CD14-positive monocyte (primary cell): ENCODE data around the gene USP1. TPM values are rescaled to one million over a fixed set of nuclear protein-coding genes. Genes with fewer than 3 reads are reported as not detected.

Source experiments
- DNase-seq, 3 donors: peaks; one replicate each; pipeline ENCODE4 v3.0.0-alpha.2; 2011 to 2022
- H2AFZ ChIP-seq: 2 replicates; pipeline ENCODE4 v1.6.0; 2012; ENCODE audit warnings: mild to moderate bottlenecking, low read depth, low read length, inconsistent platforms; ENCODE audit not compliant: insufficient read depth, poor library complexity, severe bottlenecking
- H3K27ac ChIP-seq, 2 donors: 1 replicate in 1 of 2; 2 replicates in 1 of 2; pipeline ENCODE4 v1.5.1; 2012 to 2013; ENCODE audit warnings: low read length in 2 of 2, control low read depth in 1 of 2, inconsistent platforms in 1 of 2, low read depth in 1 of 2, mild to moderate bottlenecking in 1 of 2
- H3K27me3 ChIP-seq, 2 donors: one replicate each; pipeline versions ENCODE4 v1.6.0 to v1.6.1; 2011 to 2013; ENCODE audit warnings: low read length in 2 of 2; ENCODE audit not compliant: control insufficient read depth in 2 of 2, insufficient read depth in 2 of 2
- H3K36me3 ChIP-seq, 2 donors: replicated peaks in 1 of 2; 1 replicate in 1 of 2; 2 replicates in 1 of 2; pipeline versions ENCODE4 v1.5.1 to v1.6.1; 2012 to 2013; ENCODE audit warnings: low read length in 2 of 2, control low read depth in 1 of 2, inconsistent platforms in 1 of 2, mild to moderate bottlenecking in 1 of 2; ENCODE audit not compliant: insufficient read depth in 2 of 2, control insufficient read depth in 1 of 2
- H3K4me1 ChIP-seq, 2 donors: 1 replicate in 1 of 2; 2 replicates in 1 of 2; pipeline versions ENCODE4 v1.5.1 to v1.6.1; 2012 to 2013; ENCODE audit warnings: low read length in 2 of 2, control low read depth in 1 of 2, inconsistent platforms in 1 of 2, mild to moderate bottlenecking in 1 of 2, moderate library complexity in 1 of 2; ENCODE audit not compliant: insufficient read depth in 2 of 2, control insufficient read depth in 1 of 2
- H3K4me2 ChIP-seq: replicated peaks from 2 replicates; pipeline ENCODE3; 2012; ENCODE audit warnings: low read length, moderate library complexity, mild to moderate bottlenecking; ENCODE audit not compliant: poor library complexity, severe bottlenecking; ENCODE audit errors: extremely low read depth
- H3K4me3 ChIP-seq, 3 experiments: fragments of 200-600 bp in 1 of 3; sonication (generic) in 1 of 3; replicated peaks in 1 of 3; 1 replicate in 2 of 3; 2 replicates in 1 of 3; pipeline ENCODE4 v1.5.1; 2011 to 2013; ENCODE audit warnings: low read length in 3 of 3, mild to moderate bottlenecking in 3 of 3, control low read depth in 2 of 3, low read depth in 2 of 3, inconsistent platforms in 1 of 3, moderate library complexity in 1 of 3
- H3K79me2 ChIP-seq: 2 replicates; pipeline ENCODE4 v1.6.0; 2012; ENCODE audit warnings: mild to moderate bottlenecking, control low read depth, inconsistent platforms, low read length, moderate library complexity; ENCODE audit not compliant: insufficient read depth
- H3K9ac ChIP-seq: 2 replicates; pipeline ENCODE4 v1.6.0; 2017; ENCODE audit warnings: low read length, mild to moderate bottlenecking; ENCODE audit not compliant: insufficient read depth, poor library complexity, severe bottlenecking
- H3K9me3 ChIP-seq, 2 donors: replicated peaks in 1 of 2; 1 replicate in 1 of 2; 2 replicates in 1 of 2; pipeline versions ENCODE4 v1.5.1 to v1.6.1; 2012 to 2013; ENCODE audit warnings: low read length in 2 of 2, control low read depth in 1 of 2; ENCODE audit not compliant: control insufficient read depth in 1 of 2, insufficient read depth in 1 of 2
- H4K20me1 ChIP-seq: 2 replicates; pipeline ENCODE4 v1.6.0; 2012; ENCODE audit warnings: mild to moderate bottlenecking, low read length, control low read depth, moderate library complexity; ENCODE audit not compliant: insufficient read depth
- H3K27ac Mint-ChIP-seq, 7 donors: one replicate each; pipeline ENCODE4 v1.8.0; 2020; ENCODE audit warnings: mild to moderate bottlenecking in 7 of 7, mixed read lengths in 7 of 7, moderate library complexity in 6 of 7, inconsistent platforms in 2 of 7
- H3K27me3 Mint-ChIP-seq, 3 donors: one replicate each; pipeline ENCODE4 v1.8.0; 2021 to 2022; ENCODE audit warnings: low read depth in 3 of 3, mild to moderate bottlenecking in 3 of 3, mixed read lengths in 3 of 3, moderate library complexity in 3 of 3, inconsistent platforms in 1 of 3
- H3K36me3 Mint-ChIP-seq, 2 donors: one replicate each; pipeline ENCODE4 v1.8.0; 2020; ENCODE audit warnings: mixed read lengths in 2 of 2, inconsistent platforms in 1 of 2, mild to moderate bottlenecking in 1 of 2
- H3K4me1 Mint-ChIP-seq: one replicate; pipeline ENCODE4 v1.8.0; 2020; ENCODE audit warnings: mild to moderate bottlenecking, mixed read lengths
- H3K4me3 Mint-ChIP-seq, 2 donors: one replicate each; pipeline ENCODE4 v1.8.0; 2020; ENCODE audit warnings: mild to moderate bottlenecking in 2 of 2, mixed read lengths in 2 of 2, moderate library complexity in 1 of 2
- H3K9me3 Mint-ChIP-seq, 7 donors: one replicate each; pipeline ENCODE4 v1.8.0; 2020 to 2022; ENCODE audit warnings: mixed read lengths in 7 of 7, mild to moderate bottlenecking in 6 of 7, moderate library complexity in 6 of 7, inconsistent platforms in 2 of 7
- WGBS: methylation state at CpG from one replicate; pipeline ENCODE4 v1.1.5; 2013; ENCODE audit warnings: missing lambda C conversion rate; ENCODE audit not compliant: insufficient coverage; 5-methylcytosine and 5-hydroxymethylcytosine counted together
- intact Hi-C, 2 donors: fragments of 100-400 bp; cut with micrococcal nuclease; formaldehyde crosslinking; loops; one replicate each; pipeline versions ENCODE4 v1.15.0 to v1.15.1; 2023
- polyA plus RNA-seq, 3 donors: library from polyadenylated mRNA; depleted of rRNA in 1 of 3; unstranded in 2 of 3; stranded (reverse) in 1 of 3; fragments of 300-500 nt in 2 of 3; fragments of >200 nt in 1 of 3; fragmentation: Illumina TruSeq in 2 of 3; gene quantifications; 1 replicate in 2 of 3; 2 replicates in 1 of 3; pipeline ENCODE4 v1.2.3, GENCODE V29; 2012 to 2021
- TF ChIP-seq, protein P1 (sequence below): fragments of 200-600 bp; IDR thresholded peaks from one replicate; pipeline ENCODE4 v1.8.0; 2022; ENCODE audit warnings: antibody characterized with exemption, mild to moderate bottlenecking

Gene USP1
- polyA plus RNA-seq, 3 donors = 5.3 to 24.0 (median 13.6) TPM

DNA sequence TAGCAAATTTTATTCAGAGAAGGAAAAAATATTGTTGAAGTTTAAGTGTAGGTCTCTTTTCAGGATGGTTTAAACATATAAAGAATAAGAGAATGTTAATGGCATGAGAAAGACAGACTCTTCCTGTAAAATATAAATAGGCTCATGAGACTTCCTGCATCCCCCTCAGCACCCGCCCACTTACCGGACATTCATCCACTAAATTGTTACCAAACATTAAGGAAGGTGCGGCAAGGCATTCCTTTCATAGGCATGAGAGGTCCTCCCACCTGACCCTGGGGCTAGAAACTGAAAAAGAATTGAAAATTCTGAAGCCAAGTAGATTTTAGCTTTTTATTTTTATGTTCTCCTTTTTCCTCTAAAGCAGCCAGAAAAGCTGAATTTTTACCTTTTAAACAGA is 10.6 kb upstream of the USP1 start:
- H3K36me3 Mint-ChIP-seq = no peaks in the 10 kb centered on the region
- H3K4me3 Mint-ChIP-seq = no peak overlapping the region
- H3K9me3 Mint-ChIP-seq = no peaks in the 10 kb centered on the region
- H3K9ac ChIP-seq = no peak overlapping the region
- no peak overlapping the region for H3K4me2 ChIP-seq
- H3K4me1 ChIP-seq = no peaks in the 10 kb centered on the region
- no peaks in the 10 kb centered on the region for H3K9me3 ChIP-seq
- H2AFZ ChIP-seq = no peak overlapping the region
- no peaks in the 10 kb centered on the region for H3K36me3 ChIP-seq
- no peaks in the 10 kb centered on the region for H4K20me1 ChIP-seq
- H3K27ac ChIP-seq = no peak overlapping the region
- H3K27ac Mint-ChIP-seq = no peak overlapping the region
- TF ChIP-seq, protein P1, sequence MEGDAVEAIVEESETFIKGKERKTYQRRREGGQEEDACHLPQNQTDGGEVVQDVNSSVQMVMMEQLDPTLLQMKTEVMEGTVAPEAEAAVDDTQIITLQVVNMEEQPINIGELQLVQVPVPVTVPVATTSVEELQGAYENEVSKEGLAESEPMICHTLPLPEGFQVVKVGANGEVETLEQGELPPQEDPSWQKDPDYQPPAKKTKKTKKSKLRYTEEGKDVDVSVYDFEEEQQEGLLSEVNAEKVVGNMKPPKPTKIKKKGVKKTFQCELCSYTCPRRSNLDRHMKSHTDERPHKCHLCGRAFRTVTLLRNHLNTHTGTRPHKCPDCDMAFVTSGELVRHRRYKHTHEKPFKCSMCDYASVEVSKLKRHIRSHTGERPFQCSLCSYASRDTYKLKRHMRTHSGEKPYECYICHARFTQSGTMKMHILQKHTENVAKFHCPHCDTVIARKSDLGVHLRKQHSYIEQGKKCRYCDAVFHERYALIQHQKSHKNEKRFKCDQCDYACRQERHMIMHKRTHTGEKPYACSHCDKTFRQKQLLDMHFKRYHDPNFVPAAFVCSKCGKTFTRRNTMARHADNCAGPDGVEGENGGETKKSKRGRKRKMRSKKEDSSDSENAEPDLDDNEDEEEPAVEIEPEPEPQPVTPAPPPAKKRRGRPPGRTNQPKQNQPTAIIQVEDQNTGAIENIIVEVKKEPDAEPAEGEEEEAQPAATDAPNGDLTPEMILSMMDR = no peak
- WGBS = 0% methylated on average over 1 of the region's 3 CpGs
- DNase-seq = no peak
- peaks cover 13% of the 10 kb centered on the region for H3K4me1 Mint-ChIP-seq
- no peaks in the 10 kb centered on the region for H3K27me3 ChIP-seq
- peaks cover 0 to 1% (median 0%) of the 10 kb centered on the region in 3 donors for H3K27me3 Mint-ChIP-seq
- H3K79me2 ChIP-seq = no peaks in the 10 kb centered on the region
- no peak overlapping the region for H3K4me3 ChIP-seq
- intact Hi-C loops = no loop called here

DNA sequence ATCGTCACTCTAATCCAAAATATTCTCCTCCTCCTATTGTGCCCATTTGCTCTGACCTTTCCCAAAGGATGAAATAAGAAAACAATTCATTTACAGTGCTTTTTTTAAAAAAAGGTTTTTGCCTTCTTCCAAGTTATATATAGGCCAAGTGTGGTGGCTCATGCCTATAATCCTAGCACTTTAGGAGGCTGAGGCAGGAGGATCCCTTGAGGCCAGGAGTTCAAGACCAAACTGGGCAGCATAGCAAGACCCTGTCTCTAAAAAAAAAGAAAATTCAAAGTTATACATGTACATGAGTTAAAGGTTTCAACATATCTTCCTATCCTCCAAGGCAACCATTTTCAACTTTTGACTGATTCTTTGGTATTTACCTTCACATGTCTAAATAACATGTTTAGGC is 10.1 kb upstream of the USP1 start:
- DNase-seq = no peak
- H3K9me3 ChIP-seq = no peaks in the 10 kb centered on the region
- TF ChIP-seq, protein P1 = no peak
- no peaks in the 10 kb centered on the region for H3K9me3 Mint-ChIP-seq
- H3K4me1 Mint-ChIP-seq = peaks cover 13% of the 10 kb centered on the region
- no peaks in the 10 kb centered on the region for H4K20me1 ChIP-seq
- no peak overlapping the region for H3K4me3 ChIP-seq
- no CpG with 5 or more reads among the region's 1 CpG for WGBS
- no peaks in the 10 kb centered on the region for H3K4me1 ChIP-seq
- no peaks in the 10 kb centered on the region for H3K27me3 ChIP-seq
- no peak overlapping the region for H2AFZ ChIP-seq
- H3K9ac ChIP-seq = no peak overlapping the region
- H3K4me2 ChIP-seq = no peak overlapping the region
- intact Hi-C loops = no loop called here
- no peaks in the 10 kb centered on the region for H3K79me2 ChIP-seq
- no peaks in the 10 kb centered on the region for H3K36me3 ChIP-seq
- peaks cover 0 to 1% (median 0%) of the 10 kb centered on the region in 3 donors for H3K27me3 Mint-ChIP-seq
- no peak overlapping the region for H3K4me3 Mint-ChIP-seq
- H3K27ac Mint-ChIP-seq = no peak overlapping the region
- no peak overlapping the region for H3K27ac ChIP-seq
- no peaks in the 10 kb centered on the region for H3K36me3 Mint-ChIP-seq
